PC-9 (cell line): ENCODE data around the gene PKD2L2. TPM values are rescaled to one million over a fixed set of nuclear protein-coding genes. Genes with fewer than 3 reads are reported as not detected.
"Not testable (repeated sequence)": the region's sequence is repeated elsewhere in the genome, so short reads cannot be mapped to it uniquely, and the experiment has no call there.

Experiments
- BruUV-seq: library from RNA; stranded (reverse); fragments of 400-500 nt; replicated peaks from 2 replicates; lab custom pipeline; 2021; lab: Mats Ljungman, UMichigan
- CTCF ChIA-PET: fragments of 300-600 bp; sonication (Branson Sonifier 250); formaldehyde crosslinking; loops from one replicate; lab custom pipeline; 2022; ENCODE audit warnings: antibody characterized with exemption; lab: Charles Lee
- POLR2A ChIA-PET: fragments of 300-600 bp; sonication (Branson Sonifier 250); formaldehyde crosslinking; loops from one replicate; lab custom pipeline; 2022; ENCODE audit warnings: antibody characterized with exemption; ENCODE audit not compliant: unreplicated experiment; lab: Charles Lee
- DNase-seq, 2 experiments: peaks; one replicate each; pipeline versions ENCODE4 v3.0.0 to v3.0.0-alpha.2; 2015 to 2022; ENCODE audit warnings: mixed read lengths in 1 of 2
- H2AFZ ChIP-seq: fragments of 200-600 bp; sonication (generic); 2 replicates; pipeline ENCODE4 v1.8.1; 2017; ENCODE audit warnings: antibody characterized with exemption
- H3F3A ChIP-seq: fragments of 200-600 bp; sonication (generic); 2 replicates; pipeline ENCODE4 v1.8.1; 2017; ENCODE audit warnings: antibody characterized with exemption, mild to moderate bottlenecking, low read depth; ENCODE audit not compliant: insufficient read depth
- H3K27ac ChIP-seq: fragments of 200-600 bp; sonication (generic); 2 replicates; pipeline ENCODE4 v1.6.1; 2016; ENCODE audit warnings: mixed run types
- H3K27me3 ChIP-seq: fragments of 200-600 bp; sonication (generic); 2 replicates; pipeline ENCODE4 v1.6.1; 2016; ENCODE audit warnings: low read depth, mixed run types; ENCODE audit not compliant: insufficient read depth
- H3K36me3 ChIP-seq: fragments of 200-600 bp; sonication (generic); 2 replicates; pipeline ENCODE4 v1.6.1; 2016; ENCODE audit warnings: low read depth, mixed run types
- H3K4me1 ChIP-seq: fragments of 200-600 bp; sonication (generic); replicated peaks from 2 replicates; pipeline ENCODE4 v1.6.1; 2016; ENCODE audit warnings: mixed run types; ENCODE audit not compliant: insufficient read depth
- H3K4me2 ChIP-seq: fragments of 200-600 bp; sonication (generic); 2 replicates; pipeline ENCODE4 v1.6.1; 2017; ENCODE audit warnings: mixed run types
- H3K4me3 ChIP-seq: fragments of 200-600 bp; sonication (generic); 2 replicates; pipeline ENCODE4 v1.6.1; 2016; ENCODE audit warnings: mixed run types
- H3K79me2 ChIP-seq: fragments of 200-600 bp; sonication (generic); 2 replicates; pipeline ENCODE4 v1.6.1; 2017; ENCODE audit warnings: low read depth, mixed run types
- H3K9me2 ChIP-seq: fragments of 200-600 bp; sonication (generic); 2 replicates; pipeline ENCODE4 v1.8.1; 2017; ENCODE audit warnings: mild to moderate bottlenecking; ENCODE audit not compliant: insufficient read depth
- H3K9me3 ChIP-seq: fragments of 200-600 bp; sonication (generic); 2 replicates; pipeline ENCODE4 v1.8.1; 2016; ENCODE audit warnings: low read depth; ENCODE audit not compliant: insufficient read depth
- H4K20me1 ChIP-seq: fragments of 200-600 bp; sonication (generic); 2 replicates; pipeline ENCODE4 v1.8.1; 2017; ENCODE audit not compliant: insufficient read depth
- CTCF ChIP-seq: fragments of 200-600 bp; sonication (generic); conservative IDR thresholded peaks from 2 replicates; pipeline ENCODE4 v1.6.1; 2017; ENCODE audit warnings: mixed run types, antibody characterized with exemption, mild to moderate bottlenecking, moderate library complexity
- EZH2 ChIP-seq: fragments of 200-600 bp; sonication (generic); IDR thresholded peaks from 2 replicates; pipeline ENCODE4 v1.8.0; 2017; ENCODE audit warnings: antibody characterized with exemption, low read depth
- intact Hi-C: fragments of 100-400 bp; cut with micrococcal nuclease; formaldehyde crosslinking; loops from one replicate; pipeline ENCODE4 v1.10.0; 2022; ENCODE audit not compliant: unreplicated experiment
- total RNA-seq: library from RNA; stranded (reverse); gene quantifications from 2 replicates; pipeline ENCODE4 v1.2.3, GENCODE V29; 2021

PKD2L2 gene
- total RNA-seq, 1 experiment from 2014 or later: 0.46 TPM

- intact Hi-C loops: no loop called here
- no peaks in the 10 kb centered on the region for H3K9me2 ChIP-seq
- DNase-seq: no peak
- H4K20me1 ChIP-seq: no peaks in the 10 kb centered on the region
- H2AFZ ChIP-seq: no peak overlapping the region
- H3K4me2 ChIP-seq: no peak overlapping the region
- no peaks in the 10 kb centered on the region for H3F3A ChIP-seq
- no peak overlapping the region for H3K4me3 ChIP-seq
- no peak for TF ChIP-seq CTCF
- TF ChIP-seq EZH2: no peak
- BruUV-seq: no TSS peak
- H3K9me3 ChIP-seq: no peaks in the 10 kb centered on the region
- ChIA-PET POLR2A (no interaction called here), CTCF (no interaction called here)
- H3K4me1 ChIP-seq: no peaks in the 10 kb centered on the region
- H3K27ac ChIP-seq: no peak overlapping the region
- H3K79me2 ChIP-seq: no peaks in the 10 kb centered on the region
- no peaks in the 10 kb centered on the region for H3K36me3 ChIP-seq
- no peaks in the 10 kb centered on the region for H3K27me3 ChIP-seq
These were observed 43.8 kb upstream of the PKD2L2 start for GRCh38 chr5:137845472-137845871.

DNA sequence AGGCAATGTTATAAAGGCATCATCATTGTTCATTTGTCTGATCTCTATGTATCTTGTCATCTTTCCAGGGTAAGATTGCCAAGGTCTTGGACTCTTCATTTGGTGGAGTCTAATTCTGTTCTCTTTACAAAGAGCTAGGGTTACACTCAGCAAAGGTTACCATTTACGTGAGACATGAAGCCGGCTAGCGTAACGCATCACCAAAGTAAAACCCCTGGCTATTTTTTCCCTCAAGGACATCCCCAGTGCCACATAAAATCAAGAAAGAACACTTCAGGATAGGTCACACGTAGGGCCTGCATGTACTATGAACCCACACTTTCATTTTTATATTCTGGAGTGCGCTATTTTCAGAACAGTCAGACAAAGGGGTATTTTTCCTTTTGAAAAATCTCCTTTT, 41.6 kb upstream of the PKD2L2 start:
- no peaks in the 10 kb centered on the region; the same call in 1 of the 2 replicates for H3K9me2 ChIP-seq
- H3K9me3 ChIP-seq: no peaks in the 10 kb centered on the region
- no peaks in the 10 kb centered on the region for H3F3A ChIP-seq
- no peaks in the 10 kb centered on the region for H4K20me1 ChIP-seq
- no peak overlapping the region for H3K4me3 ChIP-seq
- ChIA-PET POLR2A (no interaction called here), CTCF (no interaction called here)
- TF ChIP-seq CTCF (no peak), EZH2 (no peak)
- H3K4me1 ChIP-seq: no peaks in the 10 kb centered on the region
- no peak overlapping the region for H3K27ac ChIP-seq
- H2AFZ ChIP-seq: no peak overlapping the region
- H3K4me2 ChIP-seq: no peak overlapping the region
- BruUV-seq: no TSS peak
- intact Hi-C loops: no loop called here
- no peaks in the 10 kb centered on the region for H3K36me3 ChIP-seq
- no peak for DNase-seq
- no peaks in the 10 kb centered on the region for H3K79me2 ChIP-seq
- H3K27me3 ChIP-seq: no peaks in the 10 kb centered on the region

- H3K4me3 ChIP-seq, H3F3A ChIP-seq, H3K79me2 ChIP-seq, H3K36me3 ChIP-seq, H3K27me3 ChIP-seq, H3K9me2 ChIP-seq, H3K4me1 ChIP-seq, H3K4me2 ChIP-seq, CTCF ChIA-PET, DNase-seq, H3K27ac ChIP-seq, intact Hi-C loops, H3K9me3 ChIP-seq, H4K20me1 ChIP-seq, H2AFZ ChIP-seq, BruUV-seq: not testable (repeated sequence)
- POLR2A ChIA-PET: interaction anchor here (0.7 kb wide), 1 partner anchor 111 kb away, joined by 6 read pairs; no protein-coding TSS in a partner anchor
These were observed 36.1 kb upstream of the PKD2L2 start for GRCh38 chr5:137853165-137853564.

DNA sequence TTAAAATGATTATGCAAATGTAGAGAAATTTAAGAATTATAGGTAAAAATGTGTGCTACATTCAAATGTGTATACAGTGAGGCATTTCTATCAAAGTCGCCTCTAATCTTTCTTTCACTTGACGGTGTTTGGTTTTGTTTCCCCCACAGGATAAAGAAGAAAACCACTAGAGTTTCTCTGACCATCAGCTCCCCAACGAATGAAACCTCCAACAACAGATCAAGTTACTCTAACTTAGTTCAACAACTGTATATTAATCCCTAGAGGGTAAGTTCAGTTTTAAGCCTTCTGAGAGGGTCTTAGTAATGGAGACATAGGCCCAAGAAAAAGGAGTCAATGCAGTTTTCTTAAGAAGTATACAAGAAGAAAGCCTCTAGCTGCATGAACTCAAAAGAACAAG, 33.1 kb upstream of the PKD2L2 start:
- Histone ChIP-seq H3K27ac (no peak overlapping the region), H2AFZ (no peak overlapping the region), H4K20me1 (no peaks in the 10 kb centered on the region), H3K9me3 (no peaks in the 10 kb centered on the region), H3K4me3 (no peak overlapping the region), H3K4me2 (no peak overlapping the region), H3K4me1 (no peaks in the 10 kb centered on the region), H3K9me2 (no peaks in the 10 kb centered on the region; the same call in 1 of the 2 replicates), H3F3A (no peaks in the 10 kb centered on the region), H3K27me3 (no peaks in the 10 kb centered on the region), H3K36me3 (no peaks in the 10 kb centered on the region), H3K79me2 (no peaks in the 10 kb centered on the region)
- BruUV-seq: no TSS peak
- POLR2A ChIA-PET: no interaction called here
- CTCF ChIA-PET: no interaction called here
- intact Hi-C loops: no loop called here
- no peak for TF ChIP-seq EZH2
- no peak for TF ChIP-seq CTCF
- DNase-seq: no peak
